Endothelial cell of umbilical vein (primary cell): ENCODE measurements around the gene NTMT1.

Source experiments
- CTCF ChIP-seq, 2 donors: IDR thresholded peaks; 1 replicate in 1 of 2; 2 replicates in 1 of 2; pipeline ENCODE4 v1.5.1; 2011; ENCODE audit warnings: low read length in 2 of 2, mild to moderate bottlenecking in 2 of 2, moderate library complexity in 2 of 2, control low read depth in 1 of 2, inconsistent platforms in 1 of 2, low read depth in 1 of 2; ENCODE audit not compliant: insufficient read depth in 1 of 2; ENCODE audit errors: extremely low read depth in 1 of 2
- EZH2 ChIP-seq: IDR thresholded peaks from 2 replicates; pipeline ENCODE4 v1.6.1; 2012; ENCODE audit warnings: borderline replicate concordance, low read depth, mild to moderate bottlenecking, moderate library complexity, low read length, inconsistent platforms; ENCODE audit not compliant: severe bottlenecking
- POLR2A ChIP-seq: IDR thresholded peaks from 2 replicates; pipeline ENCODE4 v1.6.1; 2012; ENCODE audit warnings: low read depth, mild to moderate bottlenecking, control low read depth, low read length
- POLR2AphosphoS5 ChIP-seq: IDR thresholded peaks from 2 replicates; pipeline ENCODE4 v1.6.1; 2012; ENCODE audit warnings: low read depth, mild to moderate bottlenecking, control low read depth, low read length, moderate library complexity; ENCODE audit not compliant: insufficient read depth

GRCh38 chr9:129648092-129648763 lies 22.3 kb downstream of the NTMT1 start:
- TF ChIP-seq CTCF (IDR thresholded peaks at IDR 0.05; ENCODE audit: extremely low read depth in 1 of 2, insufficient read depth in 1 of 2, low read depth in 1 of 2, low read length in 2 of 2) (no peak), POLR2AphosphoS5 (no peak), EZH2 (no peak), POLR2A (no peak)
